HepG2 (cell line): Measurements from ENCODE around the gene DDX17. TPM values are rescaled to one million over a fixed set of nuclear protein-coding genes. Genes with fewer than 3 reads are reported as not detected.
A peak's percentile ranks its signal among the peaks of the same experiment; 100 is the strongest.

Source experiments
- ETV6 ChIP-seq: sonication (generic); formaldehyde crosslinking; conservative IDR thresholded peaks from 2 replicates; pipeline ENCODE4 v1.4.0; 2020; ENCODE audit warnings: missing genetic modification reagents
- GTF2F1 ChIP-seq: fragments of 150-350 bp; IDR thresholded peaks from 2 replicates; pipeline ENCODE4 v1.6.1; 2014; ENCODE audit warnings: low read length
- IKZF4 ChIP-seq: sonication (generic); formaldehyde crosslinking; IDR thresholded peaks from 2 replicates; pipeline ENCODE4 v1.5.1; 2020; ENCODE audit warnings: borderline replicate concordance, mild to moderate bottlenecking, low read depth, missing genetic modification reagents; ENCODE audit errors: not compliant biosample characterization
- KLF9 ChIP-seq: IDR thresholded peaks from 2 replicates; pipeline ENCODE4 v1.6.1; 2016; ENCODE audit warnings: low read depth
- NFAT5 ChIP-seq: sonication (generic); formaldehyde crosslinking; IDR thresholded peaks from 2 replicates; pipeline ENCODE4 v1.4.0; 2020; ENCODE audit warnings: missing genetic modification reagents
- NFYC ChIP-seq: IDR thresholded peaks from 2 replicates; pipeline ENCODE4 v1.6.1; 2016; ENCODE audit warnings: missing genetic modification reagents, missing compliant biosample characterization
- PHF8 ChIP-seq: sonication (generic); formaldehyde crosslinking; IDR thresholded peaks from 2 replicates; pipeline ENCODE4 v1.5.0; 2020; ENCODE audit warnings: missing genetic modification reagents
- RERE ChIP-seq: IDR thresholded peaks from 2 replicates; pipeline ENCODE4 v1.6.1; 2016; ENCODE audit warnings: low read depth, missing genetic modification reagents, missing compliant biosample characterization
- SCMH1 ChIP-seq: sonication (generic); formaldehyde crosslinking; IDR thresholded peaks from 2 replicates; pipeline ENCODE4 v1.9.0; 2021; ENCODE audit warnings: missing genetic modification reagents, mild to moderate bottlenecking, borderline replicate concordance
- SIN3B ChIP-seq: fragments of 150-350 bp; IDR thresholded peaks from 2 replicates; pipeline ENCODE4 v1.6.1; 2014; ENCODE audit warnings: low read length
- SOX6 ChIP-seq, 2 experiments: fragments of 450-650 bp in 1 of 2; sonication (generic) in 1 of 2; formaldehyde crosslinking in 1 of 2; IDR thresholded peaks; 2 replicates each; pipeline versions ENCODE4 v1.4.0 to v1.6.1; 2017 to 2020; ENCODE audit warnings: antibody characterized with exemption in 1 of 2, mild to moderate bottlenecking in 1 of 2, missing genetic modification reagents in 1 of 2
- TAF15 ChIP-seq: fragments of 200-400 bp; formaldehyde crosslinking; IDR thresholded peaks from one replicate; pipeline ENCODE4 v1.6.1; 2018; ENCODE audit warnings: mild to moderate bottlenecking, low read depth, low read length; ENCODE audit not compliant: poor library complexity, severe bottlenecking
- ZNF143 ChIP-seq: sonication (generic); formaldehyde crosslinking; IDR thresholded peaks from 2 replicates; pipeline ENCODE4 v1.4.0; 2020; ENCODE audit warnings: missing genetic modification reagents
- ZNF274 ChIP-seq: sonication (generic); formaldehyde crosslinking; IDR thresholded peaks from 2 replicates; pipeline ENCODE4 v1.5.1; 2020; ENCODE audit warnings: mild to moderate bottlenecking, missing genetic modification reagents
- ZNF501 ChIP-seq: sonication (generic); formaldehyde crosslinking; IDR thresholded peaks from 2 replicates; pipeline ENCODE4 v1.5.1; 2020; ENCODE audit warnings: mild to moderate bottlenecking, moderate library complexity, missing genetic modification reagents
- ZNF557 ChIP-seq: sonication (generic); formaldehyde crosslinking; IDR thresholded peaks from 2 replicates; pipeline ENCODE4 v1.4.0; 2020; ENCODE audit warnings: missing genetic modification reagents
- ZNF564 ChIP-seq: sonication (generic); formaldehyde crosslinking; IDR thresholded peaks from 2 replicates; pipeline ENCODE4 v1.8.1; 2023; ENCODE audit warnings: mild to moderate bottlenecking, missing genetic modification reagents
- ZNF615 ChIP-seq: sonication (generic); formaldehyde crosslinking; IDR thresholded peaks from 2 replicates; pipeline ENCODE4 v1.5.0; 2020; ENCODE audit warnings: mild to moderate bottlenecking, missing genetic modification reagents, borderline replicate concordance
- ZNF891 ChIP-seq: sonication (generic); formaldehyde crosslinking; IDR thresholded peaks from 2 replicates; pipeline ENCODE4 v1.5.0; 2020; ENCODE audit warnings: mild to moderate bottlenecking, missing genetic modification reagents
- polyA plus RNA-seq, 8 experiments: library from polyadenylated mRNA; depleted of rRNA in 3 of 8; stranded (reverse) in 7 of 8; unstranded in 1 of 8; fragments of >200 nt; fragmentation: Illumina TruSeq in 4 of 8; extraction: Trizol in 4 of 8; gene quantifications; 2 replicates each; pipeline versions ENCODE4 v1.2.1 to v1.2.3, GENCODE V29; 2011 to 2016; ENCODE audit warnings: low read depth in 4 of 8, missing spikeins in 1 of 8, mixed read lengths in 1 of 8; ENCODE audit not compliant: insufficient read depth in 1 of 8
- total RNA-seq, 5 experiments: library from RNA; depleted of rRNA; stranded (reverse); fragments of >200 nt; fragmentation: Illumina TruSeq; extraction: Trizol; gene quantifications; 2 replicates each; pipeline ENCODE4 v1.2.3, GENCODE V29; 2016; ENCODE audit warnings: low read depth in 1 of 5

DDX17 gene
- total and polyA plus RNA-seq, 2 of the 13 experiments (the other 11 are each of a cell fraction or from before 2014, with no cell fraction given), result 238 to 344 TPM

- TF ChIP-seq ZNF501 (no peak), ZNF891 (no peak), ZNF615 (CRISPR knock-in tag) (no peak), SIN3B (no peak), RERE (CRISPR knock-in tag) (no peak), IKZF4 (no peak), PHF8 (peak; percentile 56), SOX6 (IDR thresholded peaks at IDR 0.05) (no peak), SOX6 (CRISPR knock-in tag; IDR thresholded peaks at IDR 0.05) (no peak), KLF9 (CRISPR knock-in tag) (no peak), SCMH1 (no peak), ZNF143 (CRISPR knock-in tag) (no peak), TAF15 (no peak), GTF2F1 (no peak), NFAT5 (CRISPR knock-in tag) (no peak), ZNF564 (CRISPR knock-in tag) (no peak), ZNF274 (CRISPR knock-in tag) (no peak; the same call in 1 of the 2 replicates), NFYC (CRISPR knock-in tag) (no peak), ZNF557 (CRISPR knock-in tag) (no peak), ETV6 (no peak)
Measured at GRCh38 chr22:38467904-38468442, 38.1 kb downstream of the DDX17 start, which contains the start of gene KDELR3 (continued).
